GM13976 (cell line): Measurements from ENCODE around the gene ST8SIA5.

ENCODE experiments used
- DNase-seq: peaks from one replicate; pipeline ENCODE4 v3.0.0; 2012; ENCODE audit warnings: low spot score
- in situ Hi-C: fragments of 300-500 bp; cut with MboI; formaldehyde crosslinking; loops from one replicate; pipeline ENCODE4 v1.12.0; 2022; ENCODE audit warnings: low sequenced_read_pairs, mixed read lengths, inconsistent platforms; ENCODE audit not compliant: unreplicated experiment
- TF ChIP-seq, protein P1 (sequence below): IDR thresholded peaks from 2 replicates; pipeline ENCODE4 v1.5.1; 2012; ENCODE audit warnings: borderline replicate concordance, mild to moderate bottlenecking; ENCODE audit not compliant: insufficient read depth; ENCODE audit errors: extremely low read depth, missing control alignments, control extremely low read depth

ST8SIA5 gene

DNA sequence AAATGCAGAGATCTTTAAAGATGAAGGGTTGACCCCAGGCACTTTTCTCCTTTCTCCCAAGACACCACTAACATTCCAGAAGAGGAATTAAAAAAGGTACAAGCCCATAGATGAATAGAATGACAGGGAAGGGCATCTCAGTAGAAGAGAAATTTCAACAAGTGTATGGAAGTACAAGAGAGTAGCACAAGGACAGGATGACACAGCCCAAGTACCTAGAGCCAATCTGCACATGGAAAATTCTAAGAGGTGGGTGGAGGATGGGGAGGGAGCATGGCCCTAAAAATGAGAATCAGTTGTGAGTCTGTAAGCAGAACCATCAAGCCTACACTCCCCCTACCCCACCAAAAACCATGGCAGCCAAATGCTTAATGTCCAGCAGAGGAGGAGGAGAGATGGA, 60.2 kb downstream of the ST8SIA5 start:
- TF ChIP-seq, protein P1, sequence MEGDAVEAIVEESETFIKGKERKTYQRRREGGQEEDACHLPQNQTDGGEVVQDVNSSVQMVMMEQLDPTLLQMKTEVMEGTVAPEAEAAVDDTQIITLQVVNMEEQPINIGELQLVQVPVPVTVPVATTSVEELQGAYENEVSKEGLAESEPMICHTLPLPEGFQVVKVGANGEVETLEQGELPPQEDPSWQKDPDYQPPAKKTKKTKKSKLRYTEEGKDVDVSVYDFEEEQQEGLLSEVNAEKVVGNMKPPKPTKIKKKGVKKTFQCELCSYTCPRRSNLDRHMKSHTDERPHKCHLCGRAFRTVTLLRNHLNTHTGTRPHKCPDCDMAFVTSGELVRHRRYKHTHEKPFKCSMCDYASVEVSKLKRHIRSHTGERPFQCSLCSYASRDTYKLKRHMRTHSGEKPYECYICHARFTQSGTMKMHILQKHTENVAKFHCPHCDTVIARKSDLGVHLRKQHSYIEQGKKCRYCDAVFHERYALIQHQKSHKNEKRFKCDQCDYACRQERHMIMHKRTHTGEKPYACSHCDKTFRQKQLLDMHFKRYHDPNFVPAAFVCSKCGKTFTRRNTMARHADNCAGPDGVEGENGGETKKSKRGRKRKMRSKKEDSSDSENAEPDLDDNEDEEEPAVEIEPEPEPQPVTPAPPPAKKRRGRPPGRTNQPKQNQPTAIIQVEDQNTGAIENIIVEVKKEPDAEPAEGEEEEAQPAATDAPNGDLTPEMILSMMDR: no peak
- in situ Hi-C loops: no loop called here
- no peak for DNase-seq

DNA sequence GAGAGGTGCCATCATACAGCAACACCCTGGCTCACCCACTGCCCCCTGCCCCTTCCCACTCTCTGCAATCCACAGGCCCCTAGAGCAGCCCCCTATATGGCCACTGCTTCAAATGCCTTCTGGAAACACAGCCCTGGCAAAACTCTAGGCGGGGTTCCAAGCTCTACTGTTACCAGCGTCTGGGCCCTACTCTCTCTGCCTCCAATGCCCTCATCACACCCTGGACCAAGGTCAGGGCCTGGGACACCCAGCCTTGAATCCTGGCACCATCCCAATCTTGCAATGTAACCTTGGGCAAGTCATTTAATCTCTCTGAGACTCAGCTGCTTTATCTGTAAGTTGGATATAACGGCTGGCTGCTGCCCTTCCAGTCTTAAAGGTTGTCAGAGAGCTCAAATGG, 60.6 kb downstream of the ST8SIA5 start:
- DNase-seq: no peak
- TF ChIP-seq, protein P1: no peak
- in situ Hi-C loops: no loop called here

DNA sequence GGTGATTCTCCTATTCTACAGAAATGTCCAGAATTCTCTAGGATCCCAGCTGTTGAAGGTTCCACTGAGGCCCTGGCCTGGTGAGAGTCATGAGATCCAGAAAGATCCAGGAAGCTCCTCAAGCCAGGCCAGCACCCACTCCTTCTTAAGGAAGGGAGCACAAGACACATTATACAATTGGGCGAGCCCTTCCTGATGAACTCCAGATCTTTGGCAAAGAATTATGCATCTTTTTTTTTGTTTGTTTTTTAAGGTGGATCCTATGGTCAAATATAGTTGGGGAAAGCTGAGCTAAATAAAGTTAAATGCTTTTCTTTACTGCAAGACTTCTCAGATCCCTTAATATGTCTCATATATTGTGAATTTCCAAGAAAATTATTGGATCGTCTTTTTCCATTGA, 62.9 kb downstream of the ST8SIA5 start:
- TF ChIP-seq, protein P1: no peak
- in situ Hi-C loops: no loop called here
- DNase-seq: no peak

DNA sequence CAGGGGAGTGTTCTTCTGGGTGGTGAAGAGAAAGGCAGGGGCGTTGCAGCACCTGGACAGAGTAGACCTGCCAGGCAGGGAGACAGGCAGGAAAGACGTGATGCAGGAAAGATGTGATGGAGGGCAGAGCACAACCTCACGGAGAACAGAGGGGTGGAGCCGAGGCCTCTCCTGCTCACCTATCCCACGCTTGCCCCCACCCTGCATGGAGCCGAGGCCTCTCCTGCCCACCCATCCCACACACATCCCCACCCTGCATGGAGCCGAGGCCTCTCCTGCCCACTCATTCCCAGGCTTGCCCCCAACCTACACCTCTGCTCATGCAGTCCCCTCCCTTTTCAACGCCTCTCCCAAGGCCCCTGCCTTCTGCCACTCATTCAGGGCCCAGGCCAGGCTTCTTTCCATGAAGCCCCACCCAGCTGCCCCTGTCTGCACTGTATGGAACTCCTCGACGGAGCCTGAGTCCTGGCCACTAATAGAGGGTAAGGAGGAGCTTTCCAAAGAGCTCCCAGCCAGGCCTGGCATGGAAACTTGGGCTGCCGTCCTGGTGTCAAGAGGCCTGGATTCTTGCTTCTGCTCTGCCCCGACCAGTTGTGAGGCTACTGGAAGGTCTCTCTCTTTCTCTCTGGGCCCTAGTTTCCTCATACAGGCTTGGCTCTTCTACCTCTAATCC, 67.9 kb downstream of the ST8SIA5 start:
- DNase-seq: no peak
- in situ Hi-C loops: no loop called here
- TF ChIP-seq, protein P1: no peak

DNA sequence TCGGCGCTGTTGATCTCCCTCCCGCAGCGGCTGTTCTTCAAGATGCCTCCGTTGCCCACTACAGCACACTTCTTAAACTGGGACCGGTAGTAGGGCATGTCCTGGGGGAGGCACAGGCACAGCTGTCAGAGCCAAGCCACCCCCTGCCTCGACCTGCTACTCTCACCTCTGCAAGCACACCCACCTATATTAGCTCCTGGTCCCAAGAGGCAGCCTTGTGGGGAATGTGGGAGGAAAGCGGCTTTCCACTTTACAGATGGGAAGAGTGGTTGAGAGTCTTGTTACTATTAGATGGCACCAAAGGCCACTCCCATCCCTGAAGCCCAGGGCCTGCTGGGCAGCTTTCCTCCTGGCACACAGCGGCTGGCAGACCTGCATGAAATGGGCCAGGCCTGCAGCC, 70.7 kb downstream of the ST8SIA5 start:
- DNase-seq: no peak
- in situ Hi-C loops: no loop called here
- TF ChIP-seq, protein P1: no peak

DNA sequence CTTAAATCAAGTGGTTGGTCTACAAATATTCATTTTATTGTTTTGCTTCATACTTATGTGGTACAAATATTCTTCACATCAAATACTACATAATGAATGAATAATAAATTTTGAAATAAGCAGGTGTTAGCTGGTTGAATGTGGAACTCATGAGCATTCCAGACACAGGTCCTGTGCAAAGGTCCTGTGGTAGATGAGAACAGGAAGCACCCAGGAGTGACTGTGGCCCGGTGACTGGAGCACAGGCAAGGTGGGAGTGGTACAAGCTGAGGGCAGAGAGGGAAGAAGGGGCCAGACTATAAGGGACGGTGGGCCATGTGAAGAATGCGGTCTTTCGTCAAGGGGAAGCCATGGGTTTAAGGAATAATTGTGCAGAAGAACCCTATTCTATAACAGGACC, 73.6 kb downstream of the ST8SIA5 start:
- TF ChIP-seq, protein P1: no peak
- in situ Hi-C loops: no loop called here
- no peak for DNase-seq
